ENCODE measurements around the gene LHX8. TPM values are rescaled to one million over a fixed set of nuclear protein-coding genes. Genes with fewer than 3 reads are reported as not detected.

The LHX8 gene
- total RNA-seq, 1 experiment from 2014 or later = not detected

DNA sequence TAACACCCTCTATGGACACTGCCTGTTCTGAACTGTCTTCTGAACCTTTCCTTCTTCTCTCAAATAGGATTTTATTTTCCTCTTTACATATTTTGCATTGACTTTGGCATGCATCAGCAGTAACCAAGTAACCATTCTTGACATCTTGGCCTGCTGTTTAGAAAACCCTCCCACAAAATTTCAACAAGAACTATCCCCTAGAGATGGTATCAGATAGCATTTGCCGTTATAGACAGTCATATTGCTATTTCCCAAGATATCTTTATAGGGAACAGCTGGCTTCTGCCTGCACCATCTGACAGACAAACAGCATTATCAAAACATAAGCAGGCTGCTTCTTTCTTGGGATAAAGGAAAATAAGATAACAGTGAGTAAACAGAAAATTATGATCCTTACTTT lies 54.7 kb downstream of the LHX8 start:
- no TSS peak for BruUV-seq (replicated peaks)
- POLR2A ChIA-PET (ENCODE audit: low non-redundant PET) = no interaction called here
- Histone ChIP-seq H3K27ac (ENCODE audit: low read depth, low read length, poor library complexity, severe bottlenecking) (no peak overlapping the region), H3K4me1 (ENCODE audit: insufficient read depth, low read length, poor library complexity, severe bottlenecking) (no peaks in the 10 kb centered on the region), H3K4me3 (ENCODE audit: low read depth, low read length, poor library complexity, severe bottlenecking) (no peak overlapping the region), H3K36me3 (ENCODE audit: insufficient read depth, low read length, poor library complexity, severe bottlenecking) (no peaks in the 10 kb centered on the region), H3K27me3 (replicated peaks; ENCODE audit: insufficient read depth, low read depth, low read length, poor library complexity) (peaks cover 52% of the 10 kb centered on the region), H3K9me3 (ENCODE audit: low read depth, low read length, poor library complexity, severe bottlenecking) (no peaks in the 10 kb centered on the region)
- TF ChIP-seq EZH2 (IDR thresholded peaks at IDR 0.05; ENCODE audit: borderline replicate concordance, low read depth, low read length, poor library complexity, severe bottlenecking) = no peak
- TF ChIP-seq, protein P1, sequence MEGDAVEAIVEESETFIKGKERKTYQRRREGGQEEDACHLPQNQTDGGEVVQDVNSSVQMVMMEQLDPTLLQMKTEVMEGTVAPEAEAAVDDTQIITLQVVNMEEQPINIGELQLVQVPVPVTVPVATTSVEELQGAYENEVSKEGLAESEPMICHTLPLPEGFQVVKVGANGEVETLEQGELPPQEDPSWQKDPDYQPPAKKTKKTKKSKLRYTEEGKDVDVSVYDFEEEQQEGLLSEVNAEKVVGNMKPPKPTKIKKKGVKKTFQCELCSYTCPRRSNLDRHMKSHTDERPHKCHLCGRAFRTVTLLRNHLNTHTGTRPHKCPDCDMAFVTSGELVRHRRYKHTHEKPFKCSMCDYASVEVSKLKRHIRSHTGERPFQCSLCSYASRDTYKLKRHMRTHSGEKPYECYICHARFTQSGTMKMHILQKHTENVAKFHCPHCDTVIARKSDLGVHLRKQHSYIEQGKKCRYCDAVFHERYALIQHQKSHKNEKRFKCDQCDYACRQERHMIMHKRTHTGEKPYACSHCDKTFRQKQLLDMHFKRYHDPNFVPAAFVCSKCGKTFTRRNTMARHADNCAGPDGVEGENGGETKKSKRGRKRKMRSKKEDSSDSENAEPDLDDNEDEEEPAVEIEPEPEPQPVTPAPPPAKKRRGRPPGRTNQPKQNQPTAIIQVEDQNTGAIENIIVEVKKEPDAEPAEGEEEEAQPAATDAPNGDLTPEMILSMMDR (conservative IDR thresholded peaks at IDR 0.05; ENCODE audit: low read depth, low read length) = no peak
- no peak for DNase-seq (ENCODE audit: low spot score)
- intact Hi-C loops (cut with micrococcal nuclease; ENCODE audit: unreplicated experiment) = no loop called here
- CTCF ChIA-PET = no interaction called here

DNA sequence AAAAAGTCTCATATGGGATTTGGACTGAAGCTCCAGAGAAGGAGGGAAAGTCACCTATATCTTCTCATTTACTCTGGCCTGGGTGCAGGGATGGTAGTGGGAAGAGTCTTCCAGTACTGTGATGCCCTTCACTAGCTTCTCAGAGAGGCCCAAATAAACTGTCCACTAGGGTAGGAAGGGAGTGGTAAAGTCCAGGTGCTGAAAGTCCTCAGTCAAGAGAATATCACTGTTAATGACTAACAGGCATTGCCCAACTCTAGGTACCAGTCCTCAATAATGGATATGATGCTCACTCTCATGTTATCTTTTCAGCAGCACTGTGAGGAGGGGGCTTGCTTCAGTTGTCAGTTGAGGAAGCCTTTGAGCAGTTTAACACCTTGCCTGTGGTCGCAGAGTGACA lies 64.0 kb downstream of the LHX8 start:
- ChIA-PET POLR2A (ENCODE audit: low non-redundant PET) (no interaction called here), CTCF (no interaction called here)
- H3K27me3 ChIP-seq (replicated peaks; ENCODE audit: insufficient read depth, low read depth, low read length, poor library complexity) = peaks cover 68% of the 10 kb centered on the region

DNA sequence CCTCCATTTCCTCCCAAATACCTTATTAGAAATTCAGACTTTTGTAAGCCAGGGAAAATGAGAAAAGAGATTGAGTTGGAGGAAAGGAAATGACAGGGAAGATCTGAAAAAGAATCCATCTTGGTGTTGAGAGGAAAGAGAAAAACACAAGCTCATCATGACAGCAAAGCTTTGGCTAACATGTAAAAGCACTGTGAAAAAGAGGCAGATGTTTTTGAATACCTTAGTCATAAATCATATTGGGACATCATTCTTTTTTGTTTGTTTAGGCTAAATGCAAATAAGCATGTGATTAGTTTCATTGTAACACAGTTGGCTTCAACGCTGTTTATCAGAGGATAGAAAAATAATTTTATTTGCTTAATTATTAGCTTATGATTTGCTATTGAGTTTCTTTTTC lies 64.6 kb downstream of the LHX8 start:
- no peak overlapping the region for H3K4me3 ChIP-seq (ENCODE audit: low read depth, low read length, poor library complexity, severe bottlenecking)
- H3K27me3 ChIP-seq (replicated peaks; ENCODE audit: insufficient read depth, low read depth, low read length, poor library complexity) = peaks cover 62% of the 10 kb centered on the region
- no peak for DNase-seq (ENCODE audit: low spot score)
- no peaks in the 10 kb centered on the region for H3K9me3 ChIP-seq (ENCODE audit: low read depth, low read length, poor library complexity, severe bottlenecking)
- intact Hi-C loops (cut with micrococcal nuclease; ENCODE audit: unreplicated experiment) = no loop called here
- H3K27ac ChIP-seq (ENCODE audit: low read depth, low read length, poor library complexity, severe bottlenecking) = no peak overlapping the region
- TF ChIP-seq, protein P1 (conservative IDR thresholded peaks at IDR 0.05; ENCODE audit: low read depth, low read length) = no peak
- no peak for TF ChIP-seq EZH2 (IDR thresholded peaks at IDR 0.05; ENCODE audit: borderline replicate concordance, low read depth, low read length, poor library complexity, severe bottlenecking)
- BruUV-seq (replicated peaks) = no TSS peak
- POLR2A ChIA-PET (ENCODE audit: low non-redundant PET) = no interaction called here
- H3K36me3 ChIP-seq (ENCODE audit: insufficient read depth, low read length, poor library complexity, severe bottlenecking) = no peaks in the 10 kb centered on the region
- CTCF ChIA-PET = no interaction called here
- H3K4me1 ChIP-seq (ENCODE audit: insufficient read depth, low read length, poor library complexity, severe bottlenecking) = no peaks in the 10 kb centered on the region

More for the DNA sequence above, 64.0 kb downstream of the LHX8 start:
- Histone ChIP-seq H3K4me1 (ENCODE audit: insufficient read depth, low read length, poor library complexity, severe bottlenecking) (no peaks in the 10 kb centered on the region), H3K36me3 (ENCODE audit: insufficient read depth, low read length, poor library complexity, severe bottlenecking) (no peaks in the 10 kb centered on the region), H3K4me3 (ENCODE audit: low read depth, low read length, poor library complexity, severe bottlenecking) (no peak overlapping the region), H3K27ac (ENCODE audit: low read depth, low read length, poor library complexity, severe bottlenecking) (no peak overlapping the region), H3K9me3 (ENCODE audit: low read depth, low read length, poor library complexity, severe bottlenecking) (no peaks in the 10 kb centered on the region)
- BruUV-seq (replicated peaks) = no TSS peak
- intact Hi-C loops (cut with micrococcal nuclease; ENCODE audit: unreplicated experiment) = no loop called here
- no peak for DNase-seq (ENCODE audit: low spot score)
- no peak for TF ChIP-seq EZH2 (IDR thresholded peaks at IDR 0.05; ENCODE audit: borderline replicate concordance, low read depth, low read length, poor library complexity, severe bottlenecking)
- TF ChIP-seq, protein P1 (conservative IDR thresholded peaks at IDR 0.05; ENCODE audit: low read depth, low read length) = no peak
